Measurements from ENCODE around the gene RXRA.

The RXRA gene

DNA sequence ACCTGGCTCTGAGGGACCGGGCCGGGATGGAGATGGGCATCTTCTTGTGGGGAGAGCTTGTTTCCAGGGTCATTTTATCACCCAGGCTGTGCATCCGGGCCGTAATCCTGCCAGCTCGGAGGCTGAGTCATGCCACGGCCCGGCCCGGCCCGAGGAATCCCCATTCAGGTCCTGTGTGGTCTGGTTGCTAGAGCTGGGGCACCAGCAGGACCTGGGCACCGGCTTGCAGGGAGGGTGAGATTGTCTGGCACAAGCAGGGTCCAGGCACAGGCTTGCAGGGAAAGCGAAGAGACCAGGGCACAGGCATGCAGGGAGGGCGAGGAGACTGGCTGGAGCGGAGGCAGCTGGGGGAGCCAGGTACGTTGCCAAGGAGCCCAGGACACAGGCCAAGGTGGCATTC is 106.8 kb downstream of the RXRA start:
- TF ChIP-seq, protein P1, sequence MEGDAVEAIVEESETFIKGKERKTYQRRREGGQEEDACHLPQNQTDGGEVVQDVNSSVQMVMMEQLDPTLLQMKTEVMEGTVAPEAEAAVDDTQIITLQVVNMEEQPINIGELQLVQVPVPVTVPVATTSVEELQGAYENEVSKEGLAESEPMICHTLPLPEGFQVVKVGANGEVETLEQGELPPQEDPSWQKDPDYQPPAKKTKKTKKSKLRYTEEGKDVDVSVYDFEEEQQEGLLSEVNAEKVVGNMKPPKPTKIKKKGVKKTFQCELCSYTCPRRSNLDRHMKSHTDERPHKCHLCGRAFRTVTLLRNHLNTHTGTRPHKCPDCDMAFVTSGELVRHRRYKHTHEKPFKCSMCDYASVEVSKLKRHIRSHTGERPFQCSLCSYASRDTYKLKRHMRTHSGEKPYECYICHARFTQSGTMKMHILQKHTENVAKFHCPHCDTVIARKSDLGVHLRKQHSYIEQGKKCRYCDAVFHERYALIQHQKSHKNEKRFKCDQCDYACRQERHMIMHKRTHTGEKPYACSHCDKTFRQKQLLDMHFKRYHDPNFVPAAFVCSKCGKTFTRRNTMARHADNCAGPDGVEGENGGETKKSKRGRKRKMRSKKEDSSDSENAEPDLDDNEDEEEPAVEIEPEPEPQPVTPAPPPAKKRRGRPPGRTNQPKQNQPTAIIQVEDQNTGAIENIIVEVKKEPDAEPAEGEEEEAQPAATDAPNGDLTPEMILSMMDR (IDR thresholded peaks at IDR 0.05), result no peak
- Histone ChIP-seq H3K9me3 (no peaks in the 10 kb centered on the region), H3K36me3 (peaks cover 98% of the 10 kb centered on the region), H3K27me3 (no peaks in the 10 kb centered on the region), H3K4me1 (ENCODE audit: control insufficient read depth in 1 of 2, insufficient read depth in 1 of 2, low read depth in 1 of 2, low read length in 1 of 2) (no peaks in the 10 kb centered on the region), H3K4me3 (ENCODE audit: low read depth in 1 of 2, low read length in 1 of 2) (no peak overlapping the region), H3K27ac (no peak overlapping the region)

DNA sequence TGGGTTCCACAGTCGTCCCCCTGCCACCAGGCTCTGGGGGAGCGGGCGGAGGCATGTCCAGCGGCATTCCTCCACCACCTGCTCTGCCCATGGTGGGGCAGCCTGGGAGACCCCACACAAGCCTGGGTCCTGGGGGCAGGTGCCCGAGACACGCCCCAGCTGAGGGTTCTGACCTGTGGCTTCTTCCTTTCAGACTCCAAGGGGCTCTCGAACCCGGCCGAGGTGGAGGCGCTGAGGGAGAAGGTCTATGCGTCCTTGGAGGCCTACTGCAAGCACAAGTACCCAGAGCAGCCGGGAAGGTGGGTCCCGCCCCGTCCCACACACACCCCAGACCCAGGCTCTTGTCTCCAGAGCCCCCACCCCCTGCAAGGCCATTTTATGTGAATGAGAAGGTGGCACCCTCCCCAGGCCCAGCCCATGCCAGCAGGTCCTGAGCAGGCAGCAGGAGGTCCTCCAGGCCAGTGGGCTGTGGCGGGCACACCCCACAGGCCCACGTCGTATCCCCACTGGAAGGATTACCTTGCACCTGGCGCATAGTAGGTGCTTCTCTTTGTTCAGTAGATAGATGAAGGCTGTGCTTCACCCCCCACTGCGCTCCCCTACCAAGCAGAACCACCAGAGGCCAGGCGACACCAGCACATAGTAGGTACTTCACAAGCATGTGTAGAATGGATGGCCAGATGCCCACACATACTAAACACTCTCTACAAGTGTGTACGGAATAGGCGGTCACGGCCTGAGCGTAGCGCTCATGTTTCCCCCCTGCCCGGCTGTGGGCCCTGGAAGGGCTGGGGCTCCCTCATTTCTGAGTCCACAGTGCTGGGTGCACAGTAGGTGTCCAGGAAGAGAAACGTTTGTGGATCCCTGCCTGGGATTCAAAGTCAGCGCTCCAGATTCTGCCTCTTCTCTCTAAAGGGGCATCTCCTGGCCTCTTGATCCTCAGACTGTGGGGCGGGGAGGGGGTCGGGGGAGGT is 107.9 kb downstream of the RXRA start:
- Histone ChIP-seq H3K4me3 (ENCODE audit: low read depth in 1 of 2, low read length in 1 of 2) (no peak overlapping the region), H3K4me1 (ENCODE audit: control insufficient read depth in 1 of 2, insufficient read depth in 1 of 2, low read depth in 1 of 2, low read length in 1 of 2) (no peaks in the 10 kb centered on the region), H3K9me3 (no peaks in the 10 kb centered on the region), H3K36me3 (peaks cover 99% of the 10 kb centered on the region), H3K27ac (peak overlapping the region; percentile 51), H3K27me3 (no peaks in the 10 kb centered on the region)
- TF ChIP-seq, protein P1 (IDR thresholded peaks at IDR 0.05), result no peak

DNA sequence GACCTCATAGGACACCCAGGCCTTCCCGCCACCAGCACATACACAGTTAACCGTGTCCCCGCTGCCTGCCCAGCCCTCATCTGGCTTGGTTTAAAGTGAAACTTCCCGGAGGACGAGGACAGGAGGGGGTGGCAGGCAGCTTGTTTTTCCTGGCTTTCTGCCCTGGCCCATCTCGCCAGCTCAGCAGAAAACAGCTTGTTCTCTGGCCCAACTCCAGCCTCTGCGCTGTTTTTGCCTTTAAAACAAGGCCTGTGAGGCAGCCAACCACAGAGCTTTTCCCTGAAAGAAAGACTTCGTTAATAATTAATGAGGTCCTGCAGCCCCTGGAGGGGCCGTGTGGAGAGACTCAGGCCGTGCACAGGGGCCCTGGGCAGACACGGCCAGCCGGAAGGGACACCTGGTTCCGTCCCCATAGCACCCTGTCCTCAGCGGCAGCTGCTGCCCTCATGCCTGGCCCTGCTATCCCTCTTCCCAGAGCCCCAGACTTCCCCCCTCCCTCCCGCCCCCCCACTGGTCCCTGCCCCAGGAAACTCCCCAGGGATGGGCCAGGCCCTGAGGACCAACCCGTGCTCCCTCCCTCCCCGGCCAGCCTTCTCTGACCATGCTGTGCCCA is 108.7 kb downstream of the RXRA start:
- peak overlapping the region; percentile 51 for H3K27ac ChIP-seq
- TF ChIP-seq, protein P1 (IDR thresholded peaks at IDR 0.05), result no peak

DNA sequence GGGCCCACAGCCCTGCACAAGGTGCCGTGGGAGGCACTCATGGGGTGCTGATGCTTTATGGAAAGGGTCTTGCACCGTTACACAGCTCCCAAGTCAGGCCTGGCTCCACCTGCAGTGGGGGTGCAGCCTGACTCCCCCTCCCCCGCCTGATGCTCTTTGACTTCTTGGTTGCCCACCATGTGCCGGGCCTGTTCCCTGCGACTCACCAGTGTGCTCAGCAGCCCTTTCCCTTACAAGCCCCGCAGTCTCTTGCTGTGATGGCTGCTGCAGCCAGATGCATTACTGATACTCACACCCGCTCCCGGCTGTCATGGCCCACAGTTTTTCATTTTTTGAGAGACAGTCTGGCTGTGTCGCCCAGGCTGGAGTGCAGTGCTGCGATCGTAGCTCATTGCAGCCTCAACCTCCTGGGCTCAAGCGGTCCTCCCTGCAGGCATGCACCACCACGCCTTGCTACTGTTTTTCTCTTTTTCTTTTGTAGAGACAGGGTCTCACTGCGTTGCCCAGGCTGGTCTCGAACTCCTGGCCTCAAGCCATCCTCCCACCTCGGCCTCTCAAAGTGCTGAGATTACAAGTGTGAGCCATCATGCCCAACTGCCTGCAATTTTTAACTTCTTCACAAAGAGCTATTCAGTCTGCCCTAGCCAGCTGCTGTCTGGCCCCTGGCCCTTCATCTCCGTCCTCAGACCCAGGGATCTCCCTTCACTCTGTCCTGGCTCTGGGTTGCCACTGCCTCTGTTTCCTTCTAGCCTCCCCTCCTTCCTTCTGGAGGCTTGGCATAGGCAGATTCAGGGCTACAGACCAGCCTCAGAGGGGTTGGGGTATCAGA is 109.5 kb downstream of the RXRA start:
- H3K4me3 ChIP-seq (ENCODE audit: low read depth in 1 of 2, low read length in 1 of 2), result no peak overlapping the region
- H3K27ac ChIP-seq, result peak overlapping the region; percentile 51
- peaks cover 90% of the 10 kb centered on the region for H3K36me3 ChIP-seq
- H3K4me1 ChIP-seq (ENCODE audit: control insufficient read depth in 1 of 2, insufficient read depth in 1 of 2, low read depth in 1 of 2, low read length in 1 of 2), result peaks cover 3 to 7% of the 10 kb centered on the region in 2 experiments
- no peaks in the 10 kb centered on the region for H3K9me3 ChIP-seq
- TF ChIP-seq, protein P1 (IDR thresholded peaks at IDR 0.05), result no peak
- peaks cover 7% of the 10 kb centered on the region for H3K27me3 ChIP-seq

More for the DNA sequence above, 108.7 kb downstream of the RXRA start:
- H3K36me3 ChIP-seq, result peaks cover 97% of the 10 kb centered on the region
- no peaks in the 10 kb centered on the region for H3K4me1 ChIP-seq (ENCODE audit: control insufficient read depth in 1 of 2, insufficient read depth in 1 of 2, low read depth in 1 of 2, low read length in 1 of 2)
- no peak overlapping the region for H3K4me3 ChIP-seq (ENCODE audit: low read depth in 1 of 2, low read length in 1 of 2)
- no peaks in the 10 kb centered on the region for H3K27me3 ChIP-seq
- no peaks in the 10 kb centered on the region for H3K9me3 ChIP-seq

DNA sequence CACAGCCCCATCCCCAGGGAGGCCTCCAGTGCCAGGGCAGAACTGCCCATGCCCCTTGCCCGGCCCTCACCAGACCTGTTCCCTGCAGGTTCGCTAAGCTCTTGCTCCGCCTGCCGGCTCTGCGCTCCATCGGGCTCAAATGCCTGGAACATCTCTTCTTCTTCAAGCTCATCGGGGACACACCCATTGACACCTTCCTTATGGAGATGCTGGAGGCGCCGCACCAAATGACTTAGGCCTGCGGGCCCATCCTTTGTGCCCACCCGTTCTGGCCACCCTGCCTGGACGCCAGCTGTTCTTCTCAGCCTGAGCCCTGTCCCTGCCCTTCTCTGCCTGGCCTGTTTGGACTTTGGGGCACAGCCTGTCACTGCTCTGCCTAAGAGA is 110.1 kb downstream of the RXRA start:
- H3K4me3 ChIP-seq (ENCODE audit: low read depth in 1 of 2, low read length in 1 of 2), result no peak overlapping the region
- peaks cover 13% of the 10 kb centered on the region for H3K27me3 ChIP-seq
- TF ChIP-seq, protein P1 (IDR thresholded peaks at IDR 0.05), result no peak
- H3K4me1 ChIP-seq (ENCODE audit: control insufficient read depth in 1 of 2, insufficient read depth in 1 of 2, low read depth in 1 of 2, low read length in 1 of 2), result peaks cover 3 to 13% of the 10 kb centered on the region in 2 experiments
- peak overlapping the region; percentile 51 for H3K27ac ChIP-seq
- H3K9me3 ChIP-seq, result no peaks in the 10 kb centered on the region
- H3K36me3 ChIP-seq, result peaks cover 86% of the 10 kb centered on the region
